MM.1S (cell line): ENCODE results near the gene DNLZ.
A peak's percentile ranks its signal among the peaks of the same experiment; 100 is the strongest.
"Not testable (repeated sequence)": the region's sequence is repeated elsewhere in the genome, so short reads cannot be mapped to it uniquely, and the experiment has no call there.

Experiments used
- DNase-seq: peaks from one replicate; pipeline ENCODE4 v3.0.0-alpha.2; 2015
- H2AFZ ChIP-seq: fragments of 300-600 bp; sonication (generic); 2 replicates; pipeline ENCODE4 v1.6.0; 2016; ENCODE audit warnings: antibody characterized with exemption, low read length
- H3F3A ChIP-seq: fragments of 300-600 bp; sonication (generic); 2 replicates; pipeline ENCODE4 v1.6.1; 2016; ENCODE audit warnings: mild to moderate bottlenecking, antibody characterized with exemption, low read length, moderate library complexity, mixed read lengths; ENCODE audit not compliant: insufficient read depth
- H3K27ac ChIP-seq: fragments of 300-600 bp; sonication (generic); 2 replicates; pipeline ENCODE4 v1.5.1; 2016; ENCODE audit warnings: mild to moderate bottlenecking, low read length
- H3K27me3 ChIP-seq: fragments of 300-600 bp; sonication (generic); replicated peaks from 2 replicates; pipeline ENCODE4 v1.6.0; 2016; ENCODE audit warnings: low read length; ENCODE audit not compliant: insufficient read depth
- H3K36me3 ChIP-seq: fragments of 300-600 bp; sonication (generic); replicated peaks from 2 replicates; pipeline ENCODE4 v1.6.1; 2016; ENCODE audit warnings: mild to moderate bottlenecking, low read length, mixed read lengths; ENCODE audit not compliant: insufficient read depth
- H3K4me1 ChIP-seq: fragments of 300-600 bp; sonication (generic); 2 replicates; pipeline ENCODE4 v1.6.1; 2016; ENCODE audit warnings: low read length, mixed read lengths
- H3K4me2 ChIP-seq: fragments of 300-600 bp; sonication (generic); 2 replicates; pipeline ENCODE4 v1.6.0; 2016; ENCODE audit warnings: low read depth, low read length
- H3K4me3 ChIP-seq: fragments of 300-600 bp; sonication (generic); 2 replicates; pipeline ENCODE4 v1.5.1; 2016; ENCODE audit warnings: low read length, mixed read lengths
- H3K79me2 ChIP-seq: fragments of 300-600 bp; sonication (generic); 2 replicates; pipeline ENCODE4 v1.6.1; 2016; ENCODE audit warnings: mixed run types, low read length, mixed read lengths
- H3K9ac ChIP-seq: fragments of 300-600 bp; sonication (generic); 2 replicates; pipeline ENCODE4 v1.6.1; 2016; ENCODE audit warnings: low read length, mixed read lengths
- H3K9me2 ChIP-seq: fragments of 300-600 bp; sonication (generic); replicated peaks from 2 replicates; pipeline ENCODE4 v1.6.1; 2016; ENCODE audit warnings: mild to moderate bottlenecking, low read length, mixed read lengths; ENCODE audit not compliant: insufficient read depth
- H3K9me3 ChIP-seq: fragments of 300-600 bp; sonication (generic); replicated peaks from 2 replicates; pipeline ENCODE4 v1.6.1; 2016; ENCODE audit warnings: mild to moderate bottlenecking, low read length, mixed read lengths; ENCODE audit not compliant: insufficient read depth
- H4K20me1 ChIP-seq: fragments of 300-600 bp; sonication (generic); 2 replicates; pipeline ENCODE4 v1.6.1; 2016; ENCODE audit warnings: mild to moderate bottlenecking, low read length, moderate library complexity, mixed read lengths; ENCODE audit not compliant: insufficient read depth
- EZH2 ChIP-seq: fragments of 300-600 bp; sonication (generic); optimal IDR thresholded peaks from 2 replicates; pipeline ENCODE3; 2017; ENCODE audit warnings: low read depth, mild to moderate bottlenecking, antibody characterized with exemption, low read length, mixed read lengths
- EZH2phosphoT487 ChIP-seq: fragments of 300-600 bp; sonication (generic); IDR thresholded peaks from 2 replicates; pipeline ENCODE4 v1.6.1; 2018; ENCODE audit warnings: antibody characterized with exemption, low read length
- TF ChIP-seq, protein P1 (sequence below): fragments of 300-600 bp; sonication (generic); IDR thresholded peaks from 2 replicates; pipeline ENCODE4 v1.5.1; 2016; ENCODE audit warnings: antibody characterized with exemption, low read length, mixed read lengths

Gene DNLZ

DNA sequence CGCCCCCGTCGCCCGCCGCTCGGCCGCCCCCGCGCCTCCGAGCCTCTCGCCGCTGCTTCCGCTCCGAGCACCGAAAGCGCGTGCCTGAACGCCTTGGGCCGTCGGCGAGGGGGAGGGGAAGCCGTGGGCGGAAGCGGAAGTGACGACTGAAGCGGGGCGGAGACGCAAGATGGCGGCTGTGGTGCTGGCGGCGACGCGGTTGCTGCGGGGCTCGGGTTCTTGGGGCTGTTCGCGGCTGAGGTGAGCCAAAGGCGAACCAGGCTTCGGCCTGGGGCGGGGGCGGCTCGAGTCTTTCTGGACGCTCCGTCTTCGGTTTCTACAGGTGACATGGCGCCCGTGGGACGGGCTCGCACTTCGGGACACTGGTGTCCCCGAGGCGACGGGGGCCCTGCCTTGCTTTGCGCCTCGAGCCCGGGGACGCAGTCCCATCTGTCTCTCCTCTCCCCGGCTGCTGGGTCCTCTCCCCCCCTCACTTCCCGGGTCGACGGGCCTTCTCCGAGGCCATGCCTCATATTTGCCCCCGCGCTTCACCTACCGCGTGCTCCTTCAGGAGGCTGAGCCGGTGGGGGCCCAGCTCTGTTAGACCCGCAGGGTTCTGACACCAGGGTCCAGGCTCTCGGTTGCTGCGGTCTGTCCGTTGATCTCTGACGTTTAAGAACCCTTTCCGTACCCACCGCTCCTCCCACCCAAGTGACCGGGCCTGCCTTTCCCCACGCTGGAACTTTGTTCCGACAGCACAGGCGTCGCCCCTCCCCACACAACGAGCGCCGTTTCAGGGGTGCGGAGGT, 47.1 kb upstream of the DNLZ start, which contains the start of the genes ENTR1 and PMPCA:
Gene ENTR1 (minus strand): TSS at position 115 of the 788 bp plus-strand sequence. CDS start 217 bp downstream, outside the sequence.
Gene PMPCA (plus strand): TSS at position 159 of the 788 bp plus-strand sequence. CDS start 11 bp downstream, at position 170.
- Histone ChIP-seq H3K79me2 (peaks cover 62% of the 10 kb centered on the region), H3K9me3 (no peaks in the 10 kb centered on the region), H3K27ac (peak within 1 kb of the TSS; percentile 28; the same call in 1 of the 2 replicates), H3K4me2 (peak within 1 kb of the TSS; percentile 96), H2AFZ (peak within 1 kb of the TSS; percentile 65), H3K9me2 (no peaks in the 10 kb centered on the region), H3F3A (no peaks in the 10 kb centered on the region), H3K27me3 (no peaks in the 10 kb centered on the region), H4K20me1 (no peaks in the 10 kb centered on the region), H3K9ac (peak within 1 kb of the TSS; percentile 87), H3K4me1 (peaks cover 16% of the 10 kb centered on the region), H3K36me3 (0 out of 2 replicates have a peak, but pooled peaks cover 8% of the 10 kb centered on the region), H3K4me3 (peak within 1 kb of the TSS; percentile 86)
- TF ChIP-seq EZH2phosphoT487 (no peak), EZH2 (no peak)
- TF ChIP-seq, protein P1, sequence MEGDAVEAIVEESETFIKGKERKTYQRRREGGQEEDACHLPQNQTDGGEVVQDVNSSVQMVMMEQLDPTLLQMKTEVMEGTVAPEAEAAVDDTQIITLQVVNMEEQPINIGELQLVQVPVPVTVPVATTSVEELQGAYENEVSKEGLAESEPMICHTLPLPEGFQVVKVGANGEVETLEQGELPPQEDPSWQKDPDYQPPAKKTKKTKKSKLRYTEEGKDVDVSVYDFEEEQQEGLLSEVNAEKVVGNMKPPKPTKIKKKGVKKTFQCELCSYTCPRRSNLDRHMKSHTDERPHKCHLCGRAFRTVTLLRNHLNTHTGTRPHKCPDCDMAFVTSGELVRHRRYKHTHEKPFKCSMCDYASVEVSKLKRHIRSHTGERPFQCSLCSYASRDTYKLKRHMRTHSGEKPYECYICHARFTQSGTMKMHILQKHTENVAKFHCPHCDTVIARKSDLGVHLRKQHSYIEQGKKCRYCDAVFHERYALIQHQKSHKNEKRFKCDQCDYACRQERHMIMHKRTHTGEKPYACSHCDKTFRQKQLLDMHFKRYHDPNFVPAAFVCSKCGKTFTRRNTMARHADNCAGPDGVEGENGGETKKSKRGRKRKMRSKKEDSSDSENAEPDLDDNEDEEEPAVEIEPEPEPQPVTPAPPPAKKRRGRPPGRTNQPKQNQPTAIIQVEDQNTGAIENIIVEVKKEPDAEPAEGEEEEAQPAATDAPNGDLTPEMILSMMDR: no peak
- peak; percentile 94 for DNase-seq

DNA sequence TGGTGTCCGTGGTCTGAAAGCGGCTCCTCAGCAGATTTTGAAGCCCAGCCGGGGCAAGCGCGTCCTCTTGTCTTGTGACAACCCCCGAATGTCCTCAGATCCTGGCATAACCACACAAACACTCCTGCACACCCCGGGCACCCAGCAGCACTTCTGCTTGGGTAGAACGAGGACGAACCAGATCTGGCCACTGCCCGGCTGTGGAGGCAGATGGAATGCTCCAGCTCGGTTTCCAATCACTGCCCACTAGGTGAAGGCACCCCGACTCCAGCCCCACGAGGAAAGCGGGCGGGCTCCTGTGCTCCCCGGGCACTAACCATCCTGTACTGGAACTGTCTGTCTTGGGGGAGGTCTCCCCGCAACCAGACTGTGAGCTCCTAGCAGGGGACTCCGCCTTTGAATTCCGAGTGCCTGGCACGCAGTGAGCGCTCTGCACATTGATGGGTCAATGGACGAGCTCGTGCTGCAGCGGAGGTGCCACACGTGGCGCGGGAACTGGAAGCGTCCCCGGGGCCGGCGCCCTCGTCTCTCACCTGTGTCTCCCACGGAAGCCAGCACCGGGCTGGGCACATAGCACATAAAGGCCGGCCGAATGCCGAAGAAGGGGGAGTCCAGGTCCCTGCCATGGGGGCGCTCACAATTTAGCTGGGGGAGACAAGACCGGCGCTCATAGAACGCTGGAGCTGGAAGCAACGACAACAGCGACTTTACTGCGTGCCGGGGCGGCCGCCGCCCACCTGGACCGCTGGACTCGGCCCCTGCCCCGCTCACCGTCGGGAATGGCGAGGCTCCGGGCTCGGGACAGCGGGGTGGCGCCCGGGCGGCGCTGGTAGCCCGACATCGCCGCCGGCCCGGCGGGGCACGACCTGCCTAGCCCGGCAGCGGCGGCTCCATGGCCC, 46.3 kb upstream of the DNLZ start:
- Histone ChIP-seq H2AFZ (peak overlapping the region; percentile 65), H3K9me2 (no peaks in the 10 kb centered on the region), H3F3A (0 out of 2 replicates have a peak, but pooled peaks cover 2% of the 10 kb centered on the region), H3K4me2 (peak overlapping the region; percentile 86), H3K4me3 (peak overlapping the region; percentile 80), H3K27me3 (no peaks in the 10 kb centered on the region), H3K4me1 (peaks cover 25% of the 10 kb centered on the region), H3K36me3 (0 out of 2 replicates have a peak, but pooled peaks cover 8% of the 10 kb centered on the region), H3K27ac (no peak overlapping the region), H3K79me2 (peaks cover 62% of the 10 kb centered on the region), H3K9me3 (no peaks in the 10 kb centered on the region), H3K9ac (peak overlapping the region; percentile 85), H4K20me1 (no peaks in the 10 kb centered on the region)
- TF ChIP-seq EZH2: no peak
- no peak for TF ChIP-seq EZH2phosphoT487
- TF ChIP-seq, protein P1: no peak
- peak; percentile 39 for DNase-seq

DNA sequence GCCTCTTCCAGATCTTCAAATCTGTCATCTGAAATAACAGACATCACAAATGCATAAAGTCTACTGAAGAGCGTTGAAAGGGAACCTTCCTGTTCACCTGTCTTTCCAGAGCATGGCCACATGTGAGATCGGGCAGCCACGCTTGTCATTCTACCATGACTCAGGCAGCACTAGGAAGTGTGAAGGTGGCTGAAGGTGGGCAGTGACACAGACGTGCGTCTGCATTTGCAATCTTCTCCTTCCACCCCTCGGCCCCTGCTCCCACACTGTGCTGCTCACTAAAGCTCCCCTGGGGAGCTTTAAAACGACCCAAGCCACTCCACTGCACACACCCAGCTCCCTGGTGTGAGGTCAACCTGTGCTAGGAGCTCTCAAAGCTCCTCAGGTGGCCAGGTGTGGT, 44.4 kb upstream of the DNLZ start:
- H3K79me2 ChIP-seq: peaks cover 45% of the 10 kb centered on the region
- no peak overlapping the region for H3K9ac ChIP-seq

DNA sequence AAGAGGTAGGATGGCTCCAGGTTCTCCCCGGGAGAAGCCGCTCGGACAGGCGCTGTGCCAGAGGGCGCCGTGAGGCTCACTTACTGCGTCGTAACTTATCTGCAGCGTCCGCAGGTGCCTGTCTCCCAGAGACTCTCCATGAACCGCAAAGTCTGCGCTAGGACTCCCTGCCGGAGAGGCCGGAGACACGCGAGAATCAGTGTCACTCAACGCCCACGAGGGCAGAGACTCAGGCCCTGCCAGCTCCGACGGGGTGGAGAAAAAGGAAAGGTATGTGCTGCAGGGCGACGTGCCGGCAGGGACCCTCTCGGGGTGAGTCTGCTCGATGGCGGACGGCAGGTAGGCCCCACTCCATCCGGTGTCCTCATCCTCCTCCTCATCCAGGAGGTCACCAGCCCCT, 43.5 kb upstream of the DNLZ start:
- Histone ChIP-seq H3K79me2 (peaks cover 37% of the 10 kb centered on the region), H3K4me1 (peaks cover 36% of the 10 kb centered on the region)
- H3K4me2 ChIP-seq, H3K4me3 ChIP-seq, DNase-seq, H3K9me3 ChIP-seq, H3K9me2 ChIP-seq, H3K36me3 ChIP-seq, H3K27me3 ChIP-seq, H3K27ac ChIP-seq, H3F3A ChIP-seq, H4K20me1 ChIP-seq, H3K9ac ChIP-seq, H2AFZ ChIP-seq: not testable (repeated sequence)

More for the DNA sequence above, 44.4 kb upstream of the DNLZ start:
- no peak overlapping the region for H3K4me3 ChIP-seq
- H3K27ac ChIP-seq: no peak overlapping the region
- no peaks in the 10 kb centered on the region for H4K20me1 ChIP-seq
- H3K27me3 ChIP-seq: no peaks in the 10 kb centered on the region
- H3F3A ChIP-seq: 0 out of 2 replicates have a peak, but pooled peaks cover 4% of the 10 kb centered on the region
- no peaks in the 10 kb centered on the region for H3K9me2 ChIP-seq
- TF ChIP-seq EZH2phosphoT487 (no peak), EZH2 (no peak)
- TF ChIP-seq, protein P1: no peak
- H3K9me3 ChIP-seq: no peaks in the 10 kb centered on the region
- no peak overlapping the region for H3K4me2 ChIP-seq
- H3K4me1 ChIP-seq: peaks cover 37% of the 10 kb centered on the region
- H3K36me3 ChIP-seq: 0 out of 2 replicates have a peak, but pooled peaks cover 5% of the 10 kb centered on the region
- DNase-seq: no peak
- H2AFZ ChIP-seq: no peak overlapping the region

DNA sequence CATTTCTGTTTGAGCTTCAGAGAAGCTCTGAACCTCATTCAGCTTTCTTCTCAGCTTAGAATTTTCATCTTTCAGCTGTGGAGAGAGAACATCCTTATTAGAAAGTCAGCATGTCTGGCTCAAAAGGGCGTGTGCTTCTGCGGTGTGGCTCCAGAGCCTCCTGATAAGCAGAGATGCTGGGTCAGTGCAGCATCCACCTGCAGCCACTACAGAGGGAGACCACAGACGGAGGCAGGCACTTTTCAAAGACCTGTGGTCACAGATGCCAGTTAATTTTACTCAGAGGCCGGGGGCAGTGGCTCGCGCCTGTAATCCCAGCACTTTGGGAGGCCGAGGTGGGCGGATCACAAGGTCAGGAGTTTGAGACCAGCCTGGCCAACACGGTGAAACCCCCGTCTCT, 42.4 kb upstream of the DNLZ start:
- H3K9me2 ChIP-seq, H2AFZ ChIP-seq, H3K27ac ChIP-seq, H3F3A ChIP-seq, DNase-seq, H3K9me3 ChIP-seq, H3K9ac ChIP-seq, H4K20me1 ChIP-seq, H3K27me3 ChIP-seq, H3K4me3 ChIP-seq, H3K36me3 ChIP-seq, H3K4me2 ChIP-seq: not testable (repeated sequence)
- H3K79me2 ChIP-seq: peaks cover 25% of the 10 kb centered on the region
- peaks cover 28% of the 10 kb centered on the region for H3K4me1 ChIP-seq
